MM.1S (cell line): ENCODE measurements around the gene CFAP206.
"Not testable (repeated sequence)": the region's sequence is repeated elsewhere in the genome, so short reads cannot be mapped to it uniquely, and the experiment has no call there.

ENCODE experiments used
- CTCF ChIP-seq: fragments of 300-600 bp; sonication (generic); IDR thresholded peaks from 2 replicates; pipeline ENCODE4 v1.5.1; 2016; ENCODE audit warnings: antibody characterized with exemption, low read length, mixed read lengths
- EZH2 ChIP-seq: fragments of 300-600 bp; sonication (generic); optimal IDR thresholded peaks from 2 replicates; pipeline ENCODE3; 2017; ENCODE audit warnings: low read depth, mild to moderate bottlenecking, antibody characterized with exemption, low read length, mixed read lengths
- EZH2phosphoT487 ChIP-seq: fragments of 300-600 bp; sonication (generic); IDR thresholded peaks from 2 replicates; pipeline ENCODE4 v1.6.1; 2018; ENCODE audit warnings: antibody characterized with exemption, low read length

- not testable (repeated sequence) for TF ChIP-seq CTCF, EZH2, EZH2phosphoT487
Observed at GRCh38 chr6:87489326-87489725, 81.6 kb downstream of the CFAP206 start.
